Mammary epithelial cell (primary cell): ENCODE measurements around the gene KCNH1.

Experiments
- CTCF ChIP-seq, 2 donors: IDR thresholded peaks in 1 of 2; conservative IDR thresholded peaks in 1 of 2; 2 replicates each; pipeline ENCODE4 v1.5.1; 2011 to 2012; ENCODE audit warnings: inconsistent platforms in 2 of 2, low read length in 2 of 2, mild to moderate bottlenecking in 2 of 2, control low read depth in 1 of 2, low read depth in 1 of 2; ENCODE audit not compliant: insufficient read depth in 1 of 2; ENCODE audit errors: extremely low read depth in 1 of 2
- EZH2 ChIP-seq: IDR thresholded peaks from 2 replicates; pipeline ENCODE4 v1.6.1; 2012; ENCODE audit warnings: low read length, inconsistent platforms, borderline replicate concordance

- TF ChIP-seq CTCF (conservative IDR thresholded peaks at IDR 0.05 in 1 of 2, IDR thresholded peaks at IDR 0.05 in 1 of 2; ENCODE audit: extremely low read depth in 1 of 2, insufficient read depth in 1 of 2, low read depth in 1 of 2, low read length in 2 of 2) (no peak), EZH2 (no peak)
Measured at GRCh38 chr1:210731193-210731592, 402.8 kb downstream of the KCNH1 start.
